Endothelial cell of umbilical vein (primary cell): ENCODE results near the gene FNDC8.

Experiments
- EZH2 ChIP-seq: IDR thresholded peaks from 2 replicates; pipeline ENCODE4 v1.6.1; 2012; ENCODE audit warnings: borderline replicate concordance, low read depth, mild to moderate bottlenecking, moderate library complexity, low read length, inconsistent platforms; ENCODE audit not compliant: severe bottlenecking
- POLR2A ChIP-seq: IDR thresholded peaks from 2 replicates; pipeline ENCODE4 v1.6.1; 2012; ENCODE audit warnings: low read depth, mild to moderate bottlenecking, control low read depth, low read length
- POLR2AphosphoS5 ChIP-seq: IDR thresholded peaks from 2 replicates; pipeline ENCODE4 v1.6.1; 2012; ENCODE audit warnings: low read depth, mild to moderate bottlenecking, control low read depth, low read length, moderate library complexity; ENCODE audit not compliant: insufficient read depth
- TF ChIP-seq, protein P1 (sequence below), 2 donors: IDR thresholded peaks; 1 replicate in 1 of 2; 2 replicates in 1 of 2; pipeline ENCODE4 v1.5.1; 2011; ENCODE audit warnings: low read length in 2 of 2, mild to moderate bottlenecking in 2 of 2, moderate library complexity in 2 of 2, control low read depth in 1 of 2, inconsistent platforms in 1 of 2, low read depth in 1 of 2; ENCODE audit not compliant: insufficient read depth in 1 of 2; ENCODE audit errors: extremely low read depth in 1 of 2

DNA sequence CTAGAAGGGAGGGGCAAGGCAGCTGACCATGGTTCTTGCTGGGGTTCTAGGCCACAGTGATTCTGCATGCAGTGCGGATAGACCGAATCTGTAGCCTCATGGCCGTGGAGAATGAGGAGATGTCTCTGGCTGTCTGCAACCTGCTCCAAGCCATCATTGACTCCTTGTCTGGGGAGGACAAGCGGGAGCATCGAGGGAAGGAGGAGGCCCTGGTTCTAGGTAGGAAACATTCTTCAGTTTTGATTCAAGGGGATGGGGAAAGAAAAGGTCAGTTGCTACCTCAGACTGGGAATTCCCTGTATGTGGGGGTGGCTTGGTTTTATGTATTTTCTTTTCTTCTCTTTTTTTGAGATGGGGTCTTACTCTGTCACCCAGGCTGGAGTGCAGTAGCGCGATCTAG, 33.8 kb downstream of the FNDC8 start:
- no peak for TF ChIP-seq POLR2A
- TF ChIP-seq POLR2AphosphoS5, result no peak
- TF ChIP-seq EZH2, result no peak
- TF ChIP-seq, protein P1, sequence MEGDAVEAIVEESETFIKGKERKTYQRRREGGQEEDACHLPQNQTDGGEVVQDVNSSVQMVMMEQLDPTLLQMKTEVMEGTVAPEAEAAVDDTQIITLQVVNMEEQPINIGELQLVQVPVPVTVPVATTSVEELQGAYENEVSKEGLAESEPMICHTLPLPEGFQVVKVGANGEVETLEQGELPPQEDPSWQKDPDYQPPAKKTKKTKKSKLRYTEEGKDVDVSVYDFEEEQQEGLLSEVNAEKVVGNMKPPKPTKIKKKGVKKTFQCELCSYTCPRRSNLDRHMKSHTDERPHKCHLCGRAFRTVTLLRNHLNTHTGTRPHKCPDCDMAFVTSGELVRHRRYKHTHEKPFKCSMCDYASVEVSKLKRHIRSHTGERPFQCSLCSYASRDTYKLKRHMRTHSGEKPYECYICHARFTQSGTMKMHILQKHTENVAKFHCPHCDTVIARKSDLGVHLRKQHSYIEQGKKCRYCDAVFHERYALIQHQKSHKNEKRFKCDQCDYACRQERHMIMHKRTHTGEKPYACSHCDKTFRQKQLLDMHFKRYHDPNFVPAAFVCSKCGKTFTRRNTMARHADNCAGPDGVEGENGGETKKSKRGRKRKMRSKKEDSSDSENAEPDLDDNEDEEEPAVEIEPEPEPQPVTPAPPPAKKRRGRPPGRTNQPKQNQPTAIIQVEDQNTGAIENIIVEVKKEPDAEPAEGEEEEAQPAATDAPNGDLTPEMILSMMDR (IDR thresholded peaks at IDR 0.05; ENCODE audit: extremely low read depth in 1 of 2, insufficient read depth in 1 of 2, low read depth in 1 of 2, low read length in 2 of 2), result no peak
